RWPE2 (cell line): ENCODE measurements around the gene B3GLCT.

Experiments used
- ATAC-seq: fragments of 200-7000 bp; cut with Tn5 transposase; 3 replicates; pipeline ENCODE4 v1.9.1; 2021; ENCODE audit warnings: low read depth
- DNase-seq: peaks from one replicate; pipeline ENCODE4 v3.0.0-alpha.2; 2020; ENCODE audit warnings: low spot score
- H3K27ac ChIP-seq: fragments of 450-650 bp; 2 replicates; pipeline ENCODE4 v1.5.1; 2017; ENCODE audit warnings: mild to moderate bottlenecking; ENCODE audit not compliant: poor library complexity, severe bottlenecking
- H3K27me3 ChIP-seq: fragments of 250-450 bp; sonication (Bioruptor Pico); 2 replicates; pipeline ENCODE4 v1.5.1; 2021; ENCODE audit warnings: mild to moderate bottlenecking, moderate library complexity; ENCODE audit not compliant: insufficient read depth, poor library complexity, severe bottlenecking
- H3K36me3 ChIP-seq: fragments of 250-450 bp; sonication (Bioruptor Pico); 2 replicates; pipeline ENCODE4 v1.5.1; 2020; ENCODE audit warnings: low read depth, mild to moderate bottlenecking, moderate library complexity
- H3K4me1 ChIP-seq: fragments of 250-450 bp; sonication (Bioruptor Pico); 2 replicates; pipeline ENCODE4 v1.5.1; 2021; ENCODE audit warnings: mild to moderate bottlenecking, moderate library complexity; ENCODE audit not compliant: insufficient read depth, poor library complexity, severe bottlenecking
- H3K4me3 ChIP-seq: fragments of 250-450 bp; sonication (Bioruptor Pico); 2 replicates; pipeline ENCODE4 v1.5.1; 2021; ENCODE audit warnings: mild to moderate bottlenecking, moderate library complexity; ENCODE audit not compliant: severe bottlenecking
- H3K9me3 ChIP-seq: fragments of 250-450 bp; sonication (Bioruptor Pico); 2 replicates; pipeline ENCODE4 v1.5.1; 2021; ENCODE audit warnings: mild to moderate bottlenecking, moderate library complexity; ENCODE audit not compliant: severe bottlenecking
- CTCF ChIP-seq: fragments of 450-650 bp; IDR thresholded peaks from one replicate; pipeline ENCODE4 v1.5.1; 2017; ENCODE audit warnings: mild to moderate bottlenecking, moderate library complexity; ENCODE audit not compliant: poor library complexity, severe bottlenecking

B3GLCT gene

GRCh38 chr13:31310786-31311185, 111.0 kb downstream of the B3GLCT start:
- no peaks in the 10 kb centered on the region for H3K9me3 ChIP-seq
- H3K36me3 ChIP-seq, result no peaks in the 10 kb centered on the region
- H3K27ac ChIP-seq, result no peak overlapping the region
- ATAC-seq (no peak), DNase-seq (no peak)
- TF ChIP-seq CTCF, result no peak
- H3K27me3 ChIP-seq, result no peaks in the 10 kb centered on the region
- no peak overlapping the region for H3K4me3 ChIP-seq
- H3K4me1 ChIP-seq, result no peaks in the 10 kb centered on the region

GRCh38 chr13:31311921-31312320, 112.1 kb downstream of the B3GLCT start:
- no peak for DNase-seq
- TF ChIP-seq CTCF, result no peak
- ATAC-seq, result no peak
- H3K27me3 ChIP-seq, result no peaks in the 10 kb centered on the region
- H3K27ac ChIP-seq, result no peak overlapping the region
- H3K4me3 ChIP-seq, result no peak overlapping the region
- H3K9me3 ChIP-seq, result no peaks in the 10 kb centered on the region
- H3K4me1 ChIP-seq, result no peaks in the 10 kb centered on the region
- no peaks in the 10 kb centered on the region for H3K36me3 ChIP-seq

GRCh38 chr13:31314961-31315360, 115.2 kb downstream of the B3GLCT start:
- no peaks in the 10 kb centered on the region for H3K4me1 ChIP-seq
- ATAC-seq, result no peak
- no peaks in the 10 kb centered on the region for H3K9me3 ChIP-seq
- no peak for DNase-seq
- no peaks in the 10 kb centered on the region for H3K27me3 ChIP-seq
- H3K27ac ChIP-seq, result no peak overlapping the region
- H3K36me3 ChIP-seq, result no peaks in the 10 kb centered on the region
- no peak for TF ChIP-seq CTCF
- no peak overlapping the region for H3K4me3 ChIP-seq

GRCh38 chr13:31320946-31321345, 121.2 kb downstream of the B3GLCT start:
- H3K36me3 ChIP-seq, result no peaks in the 10 kb centered on the region
- no peak for ATAC-seq

GRCh38 chr13:31321457-31321856, 121.7 kb downstream of the B3GLCT start:
- H3K27ac ChIP-seq, result no peak overlapping the region
- H3K9me3 ChIP-seq, result no peaks in the 10 kb centered on the region
- TF ChIP-seq CTCF, result no peak
- H3K4me3 ChIP-seq, result no peak overlapping the region
- ATAC-seq, result no peak
- no peaks in the 10 kb centered on the region for H3K4me1 ChIP-seq
- H3K36me3 ChIP-seq, result no peaks in the 10 kb centered on the region
- DNase-seq, result no peak
- no peaks in the 10 kb centered on the region for H3K27me3 ChIP-seq

More at GRCh38 chr13:31320946-31321345, 121.2 kb downstream of the B3GLCT start:
- Histone ChIP-seq H3K4me3 (no peak overlapping the region), H3K9me3 (no peaks in the 10 kb centered on the region), H3K27ac (no peak overlapping the region), H3K27me3 (no peaks in the 10 kb centered on the region), H3K4me1 (no peaks in the 10 kb centered on the region)
- no peak for TF ChIP-seq CTCF
- DNase-seq, result no peak
